GM12873 (cell line): ENCODE data around the gene TMEM132C.

Experiments
- TF ChIP-seq, protein P1 (sequence below): IDR thresholded peaks from 2 replicates; pipeline ENCODE4 v1.5.1; 2012; ENCODE audit warnings: low read depth, mild to moderate bottlenecking, moderate library complexity, low read length, control low read depth; ENCODE audit not compliant: insufficient read depth; ENCODE audit errors: missing control alignments

TMEM132C gene

DNA sequence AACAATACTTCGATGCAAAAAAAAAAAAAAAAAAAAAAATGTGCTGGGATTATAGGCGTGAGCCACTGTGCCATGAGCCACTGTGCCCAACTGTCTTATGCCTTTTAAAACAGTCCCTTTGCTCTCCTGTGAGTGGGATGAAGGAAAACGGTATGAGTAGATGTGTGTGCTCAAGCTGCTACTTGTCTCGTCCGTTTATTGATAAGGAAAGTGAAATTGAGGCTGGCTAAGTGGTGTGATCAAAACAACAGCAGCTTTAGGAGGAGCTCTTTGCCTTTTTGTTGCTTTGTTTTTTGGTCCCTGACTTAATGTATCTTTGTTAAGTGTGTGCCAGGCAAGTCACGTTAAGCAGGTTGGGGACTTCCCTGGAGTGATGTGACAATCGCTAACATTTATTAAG is 275.9 kb downstream of the TMEM132C start:
- TF ChIP-seq, protein P1, sequence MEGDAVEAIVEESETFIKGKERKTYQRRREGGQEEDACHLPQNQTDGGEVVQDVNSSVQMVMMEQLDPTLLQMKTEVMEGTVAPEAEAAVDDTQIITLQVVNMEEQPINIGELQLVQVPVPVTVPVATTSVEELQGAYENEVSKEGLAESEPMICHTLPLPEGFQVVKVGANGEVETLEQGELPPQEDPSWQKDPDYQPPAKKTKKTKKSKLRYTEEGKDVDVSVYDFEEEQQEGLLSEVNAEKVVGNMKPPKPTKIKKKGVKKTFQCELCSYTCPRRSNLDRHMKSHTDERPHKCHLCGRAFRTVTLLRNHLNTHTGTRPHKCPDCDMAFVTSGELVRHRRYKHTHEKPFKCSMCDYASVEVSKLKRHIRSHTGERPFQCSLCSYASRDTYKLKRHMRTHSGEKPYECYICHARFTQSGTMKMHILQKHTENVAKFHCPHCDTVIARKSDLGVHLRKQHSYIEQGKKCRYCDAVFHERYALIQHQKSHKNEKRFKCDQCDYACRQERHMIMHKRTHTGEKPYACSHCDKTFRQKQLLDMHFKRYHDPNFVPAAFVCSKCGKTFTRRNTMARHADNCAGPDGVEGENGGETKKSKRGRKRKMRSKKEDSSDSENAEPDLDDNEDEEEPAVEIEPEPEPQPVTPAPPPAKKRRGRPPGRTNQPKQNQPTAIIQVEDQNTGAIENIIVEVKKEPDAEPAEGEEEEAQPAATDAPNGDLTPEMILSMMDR: no peak

- TF ChIP-seq, protein P1: no peak
Observed at GRCh38 chr12:128543460-128543859, 276.5 kb downstream of the TMEM132C start.

DNA sequence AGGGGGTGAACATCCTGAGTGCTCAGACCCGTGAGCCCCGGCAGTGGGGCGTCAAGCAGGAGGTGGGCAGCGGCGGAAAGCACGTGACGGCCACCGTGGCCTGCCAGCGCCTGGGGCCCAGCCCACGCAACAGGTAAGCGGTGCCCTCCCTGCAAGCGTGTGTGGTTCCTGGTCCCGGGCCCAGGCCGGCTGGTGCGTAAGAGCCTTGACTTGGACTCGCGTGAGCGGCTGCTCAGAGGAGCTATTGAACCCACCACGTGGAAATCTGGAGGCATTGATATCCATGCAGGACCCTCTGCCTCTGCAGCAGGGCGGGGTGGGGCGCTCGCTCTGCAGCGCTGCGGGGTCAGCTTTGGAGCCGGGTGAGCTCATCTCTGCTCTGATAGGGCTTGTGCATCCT is 277.0 kb downstream of the TMEM132C start:
- TF ChIP-seq, protein P1: no peak

GRCh38 chr12:128548949-128549348 is 282.0 kb downstream of the TMEM132C start:
- TF ChIP-seq, protein P1: no peak

GRCh38 chr12:128549601-128550218 is 282.7 kb downstream of the TMEM132C start:
- TF ChIP-seq, protein P1: no peak

DNA sequence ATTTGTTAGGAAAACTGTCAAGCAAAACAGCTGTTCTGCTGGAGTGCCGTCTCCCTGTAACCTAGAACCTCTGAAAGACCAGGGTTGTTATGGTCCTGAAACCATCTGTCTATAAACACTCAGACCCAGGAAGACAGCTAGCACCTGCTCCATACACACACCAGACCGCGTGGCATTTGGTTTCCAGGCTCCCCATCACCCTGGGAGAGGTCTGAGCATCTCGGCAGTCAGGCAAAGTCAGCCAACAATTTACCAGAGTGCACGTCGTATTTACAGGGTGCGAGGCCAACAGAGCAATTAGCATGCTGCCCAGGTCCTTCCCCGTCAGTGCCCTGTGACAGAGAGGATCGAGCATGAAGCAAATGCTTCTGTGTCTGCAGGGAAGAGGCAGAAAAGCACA is 284.3 kb downstream of the TMEM132C start:
- TF ChIP-seq, protein P1: no peak

- TF ChIP-seq, protein P1: no peak
Observed at GRCh38 chr12:128554546-128555304, 287.8 kb downstream of the TMEM132C start.
